ENCODE data around the gene UQCR11.

Gene UQCR11

GRCh38 chr19:1585243-1585580 is 20.1 kb downstream of the UQCR11 start:
- no peak for DNase-seq

GRCh38 chr19:1584500-1585242 is 20.6 kb downstream of the UQCR11 start:
- DNase-seq: no peak

- DNase-seq: no peak
These were observed 23.1 kb downstream of the UQCR11 start for GRCh38 chr19:1582201-1582600.

- no peak for DNase-seq
These were observed 24.3 kb downstream of the UQCR11 start for GRCh38 chr19:1580957-1581356.

- DNase-seq: no peak
These were observed 24.9 kb downstream of the UQCR11 start for GRCh38 chr19:1580382-1580781.

GRCh38 chr19:1579222-1579621 is 26.0 kb downstream of the UQCR11 start:
- DNase-seq: no peak

GRCh38 chr19:1577929-1578618 is 27.2 kb downstream of the UQCR11 start:
- no peak for DNase-seq

- no peak for DNase-seq
These were observed 28.0 kb downstream of the UQCR11 start for GRCh38 chr19:1577090-1577928.

- no peak for DNase-seq
These were observed 28.8 kb downstream of the UQCR11 start for GRCh38 chr19:1576242-1577089.

- no peak for DNase-seq
These were observed 29.7 kb downstream of the UQCR11 start for GRCh38 chr19:1575323-1576241.

GRCh38 chr19:1574354-1575136 is 30.7 kb downstream of the UQCR11 start:
- no peak for DNase-seq

- DNase-seq: no peak
These were observed 32.5 kb downstream of the UQCR11 start for GRCh38 chr19:1572795-1573194.

GRCh38 chr19:1571358-1571757 is 33.9 kb downstream of the UQCR11 start:
- no peak for DNase-seq

- no peak for DNase-seq
These were observed 34.4 kb downstream of the UQCR11 start for GRCh38 chr19:1570836-1571235.

- DNase-seq: no peak
These were observed 35.3 kb downstream of the UQCR11 start for GRCh38 chr19:1569997-1570396.

- DNase-seq: peak; percentile 38
These were observed 36.8 kb downstream of the UQCR11 start, which contains the start of gene MEX3D for GRCh38 chr19:1568320-1569019. MEX3D (minus strand) TSS chr19:1568325; CDS start chr19:1568058, 267 bp downstream.

- no peak for DNase-seq
These were observed 37.4 kb downstream of the UQCR11 start for GRCh38 chr19:1567848-1568227.

GRCh38 chr19:1567116-1567847 is 38.0 kb downstream of the UQCR11 start:
- DNase-seq: no peak

- DNase-seq: peak; percentile 47
These were observed 38.7 kb downstream of the UQCR11 start for GRCh38 chr19:1566392-1567115.

Measured in NCI-H446 treated with DMSO at 0.1 percent for 48 hours (cell line).